Astrocyte (in vitro differentiated cells and primary cell): Measurements from ENCODE around the gene TMEM132E.

ENCODE experiments used
- CTCF ChIP-seq: IDR thresholded peaks from 2 replicates; pipeline ENCODE4 v1.5.1; 2011; ENCODE audit warnings: low read depth, mild to moderate bottlenecking, inconsistent platforms, low read length, moderate library complexity; ENCODE audit not compliant: insufficient read depth
- EZH2 ChIP-seq: IDR thresholded peaks from 2 replicates; pipeline ENCODE4 v1.6.1; 2012; ENCODE audit warnings: mild to moderate bottlenecking, low read length, inconsistent platforms; ENCODE audit not compliant: insufficient read depth

GRCh38 chr17:34537445-34537844 lies 41.9 kb upstream of the TMEM132E start:
- TF ChIP-seq CTCF (no peak), EZH2 (no peak)
